ENCODE data around the gene ST7. TPM values are rescaled to one million over a fixed set of nuclear protein-coding genes. Genes with fewer than 3 reads are reported as not detected.

The ST7 gene
- polyA plus RNA-seq, 1 donor (not counting 4 experiments of a cell fraction or from before 2014, with no cell fraction given): 16.9 TPM

DNA sequence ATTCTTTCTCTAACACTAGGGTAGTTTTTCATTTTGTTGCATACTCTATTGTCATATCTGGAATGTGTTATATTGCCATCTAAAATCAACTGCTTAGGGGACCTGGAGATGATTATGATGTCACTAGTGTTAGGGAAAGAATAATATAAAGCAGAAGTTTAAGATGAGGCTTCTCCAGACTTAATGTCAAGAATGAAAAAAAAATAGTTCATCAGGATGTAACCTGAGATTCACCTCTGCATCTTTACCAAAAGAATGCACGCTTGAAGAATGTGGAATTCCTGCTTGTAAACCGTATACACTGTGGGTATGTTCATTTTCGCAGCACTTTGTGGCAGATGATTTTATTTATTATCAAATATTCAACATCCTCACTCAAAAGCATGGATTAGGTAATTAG, 184.6 kb downstream of the ST7 start:
- TF ChIP-seq CTCF (optimal IDR thresholded peaks at IDR 0.05 in 1 of 3, IDR thresholded peaks at IDR 0.05 in 1 of 3, conservative IDR thresholded peaks at IDR 0.05 in 1 of 3; ENCODE audit: extremely low read depth in 1 of 3, insufficient read depth in 2 of 3, low read length in 3 of 3) (no peak), EZH2 (IDR thresholded peaks at IDR 0.05; ENCODE audit: low read length) (no peak)
- Histone ChIP-seq H3K27me3 (ENCODE audit: control insufficient read depth, extremely low read depth, insufficient read depth, low read length) (no peaks in the 10 kb centered on the region), H3K9me3 (ENCODE audit: control insufficient read depth, low read depth, low read length) (no peaks in the 10 kb centered on the region), H3K9me1 (ENCODE audit: control insufficient read depth, extremely low read depth, insufficient read depth, low read length) (no peaks in the 10 kb centered on the region), H3K9ac (ENCODE audit: control insufficient read depth, extremely low read depth, insufficient read depth, low read length) (no peak overlapping the region), H3K27ac (ENCODE audit: control insufficient read depth, insufficient read depth, low read length) (no peak overlapping the region), H3K36me3 (ENCODE audit: control insufficient read depth in 2 of 2, extremely low read depth in 1 of 2, insufficient read depth in 2 of 2, low read length in 2 of 2) (peaks cover 0 to 6% of the 10 kb centered on the region in 2 experiments), H4K20me1 (ENCODE audit: control insufficient read depth, extremely low read depth, insufficient read depth, low read length) (no peaks in the 10 kb centered on the region), H3K4me1 (ENCODE audit: control insufficient read depth, extremely low read depth, insufficient read depth, low read length) (peaks cover 4% of the 10 kb centered on the region), H3K4me3 (ENCODE audit: control insufficient read depth in 2 of 3, extremely low read depth in 1 of 3, insufficient read depth in 2 of 3, low read depth in 1 of 3, low read length in 3 of 3) (no peak overlapping the region), H3K79me2 (ENCODE audit: control insufficient read depth, insufficient read depth, low read length) (no peaks in the 10 kb centered on the region), H3K4me2 (ENCODE audit: control insufficient read depth, extremely low read depth, insufficient read depth, low read depth, low read length) (no peak overlapping the region), H2AFZ (ENCODE audit: control insufficient read depth, low read length) (no peak overlapping the region)
- DNase-seq (ENCODE audit: low read depth, low spot score) (no peak), FAIRE-seq (no peak)
- dilution Hi-C loops (cut with MboI; ENCODE audit: extremely low pct_ligation_motif_present, low sequenced_read_pairs): no loop called here

- dilution Hi-C loops (cut with MboI; ENCODE audit: extremely low pct_ligation_motif_present, low sequenced_read_pairs): no loop called here
- H3K9me1 ChIP-seq (ENCODE audit: control insufficient read depth, extremely low read depth, insufficient read depth, low read length): no peaks in the 10 kb centered on the region
- H3K9me3 ChIP-seq (ENCODE audit: control insufficient read depth, low read depth, low read length): no peaks in the 10 kb centered on the region
- no peak overlapping the region for H3K9ac ChIP-seq (ENCODE audit: control insufficient read depth, extremely low read depth, insufficient read depth, low read length)
- no peak overlapping the region for H3K27ac ChIP-seq (ENCODE audit: control insufficient read depth, insufficient read depth, low read length)
- no peaks in the 10 kb centered on the region for H3K27me3 ChIP-seq (ENCODE audit: control insufficient read depth, extremely low read depth, insufficient read depth, low read length)
- H3K36me3 ChIP-seq (ENCODE audit: control insufficient read depth in 2 of 2, extremely low read depth in 1 of 2, insufficient read depth in 2 of 2, low read length in 2 of 2): peaks cover 0 to 6% of the 10 kb centered on the region in 2 experiments
- TF ChIP-seq EZH2 (IDR thresholded peaks at IDR 0.05; ENCODE audit: low read length): no peak
- no peak for TF ChIP-seq CTCF (optimal IDR thresholded peaks at IDR 0.05 in 1 of 3, IDR thresholded peaks at IDR 0.05 in 1 of 3, conservative IDR thresholded peaks at IDR 0.05 in 1 of 3; ENCODE audit: extremely low read depth in 1 of 3, insufficient read depth in 2 of 3, low read length in 3 of 3)
- DNase-seq (ENCODE audit: low read depth, low spot score) (no peak), FAIRE-seq (no peak)
- no peak overlapping the region for H2AFZ ChIP-seq (ENCODE audit: control insufficient read depth, low read length)
- H3K4me2 ChIP-seq (ENCODE audit: control insufficient read depth, extremely low read depth, insufficient read depth, low read depth, low read length): no peak overlapping the region
- no peaks in the 10 kb centered on the region for H3K79me2 ChIP-seq (ENCODE audit: control insufficient read depth, insufficient read depth, low read length)
- H3K4me3 ChIP-seq (ENCODE audit: control insufficient read depth in 2 of 3, extremely low read depth in 1 of 3, insufficient read depth in 2 of 3, low read depth in 1 of 3, low read length in 3 of 3): no peak overlapping the region
- no peaks in the 10 kb centered on the region for H4K20me1 ChIP-seq (ENCODE audit: control insufficient read depth, extremely low read depth, insufficient read depth, low read length)
- H3K4me1 ChIP-seq (ENCODE audit: control insufficient read depth, extremely low read depth, insufficient read depth, low read length): peaks cover 4% of the 10 kb centered on the region
Observed at GRCh38 chr7:117138495-117138894, 185.2 kb downstream of the ST7 start.
